A673 (cell line): ENCODE data around the gene TAS2R43. TPM values are rescaled to one million over a fixed set of nuclear protein-coding genes. Genes with fewer than 3 reads are reported as not detected.
"Not testable (repeated sequence)": the region's sequence is repeated elsewhere in the genome, so short reads cannot be mapped to it uniquely, and the experiment has no call there.

Experiments used
- BruUV-seq: library from RNA; stranded (reverse); fragments of 400-500 nt; replicated peaks from 2 replicates; lab custom pipeline; 2021; lab: Mats Ljungman, UMichigan
- CTCF ChIA-PET: fragments of 300-600 bp; sonication (Branson Sonifier 250); formaldehyde crosslinking; loops from one replicate; lab custom pipeline; 2022; ENCODE audit warnings: antibody characterized with exemption; lab: Charles Lee
- POLR2A ChIA-PET: fragments of 300-600 bp; sonication (Branson Sonifier 250); formaldehyde crosslinking; loops from one replicate; lab custom pipeline; 2022; ENCODE audit warnings: antibody characterized with exemption; ENCODE audit not compliant: low non-redundant PET; lab: Charles Lee
- DNase-seq: peaks from one replicate; pipeline ENCODE4 v3.0.0-alpha.2; 2015; ENCODE audit warnings: low spot score
- H3K27ac ChIP-seq: fragments of 200-600 bp; sonication (generic); 2 replicates; pipeline ENCODE4 v1.5.1; 2016; ENCODE audit warnings: mixed run types, low read depth, mild to moderate bottlenecking, mixed read lengths, antibody characterized with exemption, low read length; ENCODE audit not compliant: poor library complexity, severe bottlenecking
- H3K27me3 ChIP-seq: fragments of 200-600 bp; sonication (generic); replicated peaks from 2 replicates; pipeline ENCODE4 v1.6.1; 2017; ENCODE audit warnings: mixed run types, low read depth, mild to moderate bottlenecking, mixed read lengths, antibody characterized with exemption, low read length; ENCODE audit not compliant: insufficient read depth, poor library complexity
- H3K36me3 ChIP-seq: fragments of 200-600 bp; sonication (generic); 2 replicates; pipeline ENCODE4 v1.6.1; 2016; ENCODE audit warnings: mixed run types, mild to moderate bottlenecking, mixed read lengths, antibody characterized with exemption, low read length; ENCODE audit not compliant: insufficient read depth, poor library complexity, severe bottlenecking
- H3K4me1 ChIP-seq: fragments of 200-600 bp; sonication (generic); 2 replicates; pipeline ENCODE4 v1.6.1; 2017; ENCODE audit warnings: mixed run types, mild to moderate bottlenecking, mixed read lengths, antibody characterized with exemption, low read length; ENCODE audit not compliant: insufficient read depth, poor library complexity, severe bottlenecking
- H3K4me3 ChIP-seq: fragments of 200-600 bp; sonication (generic); 2 replicates; pipeline ENCODE4 v1.5.1; 2016; ENCODE audit warnings: low read depth, mixed run types, mild to moderate bottlenecking, mixed read lengths, low read length; ENCODE audit not compliant: poor library complexity, severe bottlenecking
- H3K9me3 ChIP-seq: fragments of 200-600 bp; sonication (generic); 2 replicates; pipeline ENCODE4 v1.6.1; 2016; ENCODE audit warnings: mixed run types, low read depth, mild to moderate bottlenecking, mixed read lengths, antibody characterized with exemption, low read length; ENCODE audit not compliant: poor library complexity, severe bottlenecking
- CTCF ChIP-seq: fragments of 300-800, 200-600 bp; sonication (generic); conservative IDR thresholded peaks from 2 replicates; pipeline ENCODE4 v1.5.1; 2017; ENCODE audit warnings: low read depth, mild to moderate bottlenecking, antibody characterized with exemption, low read length, moderate library complexity, mixed read lengths
- EZH2 ChIP-seq: fragments of 200-600 bp; sonication (generic); IDR thresholded peaks from 2 replicates; pipeline ENCODE4 v1.6.1; 2017; ENCODE audit warnings: borderline replicate concordance, low read depth, mild to moderate bottlenecking, mixed read lengths, antibody characterized with exemption, low read length; ENCODE audit not compliant: poor library complexity, severe bottlenecking
- intact Hi-C: fragments of 100-400 bp; cut with micrococcal nuclease; formaldehyde crosslinking; loops from one replicate; pipeline ENCODE4 v1.10.0; 2022; ENCODE audit not compliant: unreplicated experiment
- total RNA-seq: library from RNA; stranded (reverse); gene quantifications from 2 replicates; pipeline ENCODE4 v1.2.3, GENCODE V29; 2021

Gene TAS2R43
- total RNA-seq, 1 experiment from 2014 or later: 2.3 TPM

- no peak for DNase-seq
- TF ChIP-seq CTCF (no peak), EZH2 (no peak)
- Histone ChIP-seq H3K27me3 (no peaks in the 10 kb centered on the region), H3K4me1 (no peaks in the 10 kb centered on the region), H3K9me3 (no peaks in the 10 kb centered on the region), H3K36me3 (no peaks in the 10 kb centered on the region), H3K4me3 (no peak overlapping the region), H3K27ac (no peak overlapping the region)
- intact Hi-C loops: no loop called here
- POLR2A ChIA-PET: no interaction called here
- CTCF ChIA-PET: no interaction called here
- no TSS peak for BruUV-seq
These were observed 32.3 kb downstream of the TAS2R43 start for GRCh38 chr12:11059784-11060183.

- intact Hi-C loops: no loop called here
- Histone ChIP-seq H3K4me1 (no peaks in the 10 kb centered on the region), H3K27ac (no peak overlapping the region), H3K36me3 (no peaks in the 10 kb centered on the region), H3K27me3 (no peaks in the 10 kb centered on the region), H3K9me3 (no peaks in the 10 kb centered on the region), H3K4me3 (no peak overlapping the region)
- DNase-seq: no peak
- POLR2A ChIA-PET: no interaction called here
- CTCF ChIA-PET: no interaction called here
- BruUV-seq: no TSS peak
- no peak for TF ChIP-seq CTCF
- TF ChIP-seq EZH2: no peak
These were observed 33.1 kb downstream of the TAS2R43 start for GRCh38 chr12:11059041-11059440.

- peaks cover 4% of the 10 kb centered on the region for H3K36me3 ChIP-seq
- no peaks in the 10 kb centered on the region for H3K27me3 ChIP-seq
- H3K9me3 ChIP-seq: peaks cover 12% of the 10 kb centered on the region
- H3K27ac ChIP-seq: no peak overlapping the region
- intact Hi-C loops: no loop called here
- H3K4me1 ChIP-seq: no peaks in the 10 kb centered on the region
- DNase-seq: no peak
- no peak overlapping the region for H3K4me3 ChIP-seq
- no TSS peak for BruUV-seq
- TF ChIP-seq EZH2 (no peak), CTCF (no peak)
- POLR2A ChIA-PET: no interaction called here
- CTCF ChIA-PET: no interaction called here
These were observed 36.8 kb downstream of the TAS2R43 start for GRCh38 chr12:11055306-11055705.

- H3K27ac ChIP-seq, BruUV-seq, POLR2A ChIA-PET, H3K4me1 ChIP-seq, CTCF ChIA-PET, intact Hi-C loops, DNase-seq, H3K36me3 ChIP-seq, H3K27me3 ChIP-seq, H3K4me3 ChIP-seq: not testable (repeated sequence)
- peaks cover 19% of the 10 kb centered on the region for H3K9me3 ChIP-seq
These were observed 42.1 kb downstream of the TAS2R43 start for GRCh38 chr12:11049806-11050531.

GRCh38 chr12:11041366-11041765 lies 50.7 kb downstream of the TAS2R43 start:
- H3K4me3 ChIP-seq, DNase-seq, H3K36me3 ChIP-seq, H3K4me1 ChIP-seq, H3K27me3 ChIP-seq, CTCF ChIA-PET, H3K9me3 ChIP-seq, H3K27ac ChIP-seq, BruUV-seq, intact Hi-C loops: not testable (repeated sequence)
- POLR2A ChIA-PET: interaction anchor here (0.6 kb wide), 1 partner anchor 30 kb away, joined by 5 read pairs; no protein-coding TSS in a partner anchor
